Parathyroid adenoma (tissue), 2 donors: ENCODE data around the gene FAM43A.
A peak's percentile ranks its signal among the peaks of the same experiment; 100 is the strongest.

ENCODE experiments used
- H2AFZ ChIP-seq: fragments of 300-600 bp; sonication (generic); one replicate; pipeline ENCODE4 v1.7.0; 2017; ENCODE audit warnings: antibody characterized with exemption, mild to moderate bottlenecking
- H3K27ac ChIP-seq: fragments of 300-600 bp; sonication (generic); one replicate; pipeline ENCODE4 v1.7.0; 2017
- H3K27me3 ChIP-seq: fragments of 300-600 bp; sonication (generic); one replicate; pipeline ENCODE4 v1.7.0; 2017; ENCODE audit warnings: low read length; ENCODE audit not compliant: control insufficient read depth, insufficient read depth
- H3K36me3 ChIP-seq: fragments of 300-600 bp; sonication (generic); one replicate; pipeline ENCODE4 v1.7.0; 2017; ENCODE audit warnings: low read length; ENCODE audit not compliant: control insufficient read depth, insufficient read depth
- H3K4me1 ChIP-seq: fragments of 300-600 bp; sonication (generic); one replicate; pipeline ENCODE4 v1.7.0; 2017; ENCODE audit warnings: control low read depth
- H3K4me2 ChIP-seq: fragments of 300-600 bp; sonication (generic); one replicate; pipeline ENCODE4 v1.7.0; 2017; ENCODE audit warnings: low read length
- H3K4me3 ChIP-seq: fragments of 300-600 bp; sonication (generic); one replicate; pipeline ENCODE4 v1.7.0; 2017; ENCODE audit warnings: low read depth, low read length
- H3K79me2 ChIP-seq: fragments of 300-600 bp; sonication (generic); one replicate; pipeline ENCODE4 v1.7.0; 2017; ENCODE audit warnings: control low read depth
- H3K9ac ChIP-seq: fragments of 300-600 bp; sonication (generic); one replicate; pipeline ENCODE4 v1.7.0; 2017; ENCODE audit warnings: mild to moderate bottlenecking
- H3K9me3 ChIP-seq: fragments of 300-600 bp; sonication (generic); one replicate; pipeline ENCODE4 v1.7.0; 2017; ENCODE audit warnings: low read length; ENCODE audit not compliant: control insufficient read depth
- TF ChIP-seq, protein P1 (sequence below): fragments of 300-600 bp; sonication (generic); IDR thresholded peaks from one replicate; pipeline ENCODE4 v1.7.0; 2017; ENCODE audit warnings: antibody characterized with exemption, mild to moderate bottlenecking
- donor health status: primary hyperparathyroidism.

FAM43A gene

DNA sequence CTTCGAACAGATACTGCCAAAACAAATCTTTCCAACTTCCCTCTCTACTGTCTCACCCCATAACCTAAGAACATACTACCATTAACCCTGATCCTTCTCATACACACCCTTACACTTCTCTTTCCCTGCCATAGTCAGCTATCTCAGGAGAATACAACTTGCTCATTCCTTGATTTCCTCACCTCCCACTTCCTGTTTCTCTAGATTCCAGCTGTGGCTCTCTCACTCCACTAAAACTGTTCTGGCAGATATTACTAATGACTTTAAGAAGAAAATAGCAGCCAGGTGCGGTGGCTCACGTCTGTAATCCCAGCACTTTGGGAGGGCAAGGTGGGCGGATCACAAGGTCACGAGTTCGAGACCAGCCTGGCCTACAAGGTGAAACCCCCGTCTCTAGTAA, 18.3 kb upstream of the FAM43A start:
- Histone ChIP-seq H3K4me2 (no peak overlapping the region), H3K79me2 (peaks cover 16% of the 10 kb centered on the region), H3K9ac (no peak overlapping the region), H3K27ac (no peak overlapping the region), H3K9me3 (no peaks in the 10 kb centered on the region), H3K4me1 (peaks cover 9% of the 10 kb centered on the region), H2AFZ (no peak overlapping the region), H3K36me3 (no peaks in the 10 kb centered on the region), H3K27me3 (no peaks in the 10 kb centered on the region), H3K4me3 (no peak overlapping the region)
- TF ChIP-seq, protein P1, sequence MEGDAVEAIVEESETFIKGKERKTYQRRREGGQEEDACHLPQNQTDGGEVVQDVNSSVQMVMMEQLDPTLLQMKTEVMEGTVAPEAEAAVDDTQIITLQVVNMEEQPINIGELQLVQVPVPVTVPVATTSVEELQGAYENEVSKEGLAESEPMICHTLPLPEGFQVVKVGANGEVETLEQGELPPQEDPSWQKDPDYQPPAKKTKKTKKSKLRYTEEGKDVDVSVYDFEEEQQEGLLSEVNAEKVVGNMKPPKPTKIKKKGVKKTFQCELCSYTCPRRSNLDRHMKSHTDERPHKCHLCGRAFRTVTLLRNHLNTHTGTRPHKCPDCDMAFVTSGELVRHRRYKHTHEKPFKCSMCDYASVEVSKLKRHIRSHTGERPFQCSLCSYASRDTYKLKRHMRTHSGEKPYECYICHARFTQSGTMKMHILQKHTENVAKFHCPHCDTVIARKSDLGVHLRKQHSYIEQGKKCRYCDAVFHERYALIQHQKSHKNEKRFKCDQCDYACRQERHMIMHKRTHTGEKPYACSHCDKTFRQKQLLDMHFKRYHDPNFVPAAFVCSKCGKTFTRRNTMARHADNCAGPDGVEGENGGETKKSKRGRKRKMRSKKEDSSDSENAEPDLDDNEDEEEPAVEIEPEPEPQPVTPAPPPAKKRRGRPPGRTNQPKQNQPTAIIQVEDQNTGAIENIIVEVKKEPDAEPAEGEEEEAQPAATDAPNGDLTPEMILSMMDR, result no peak

DNA sequence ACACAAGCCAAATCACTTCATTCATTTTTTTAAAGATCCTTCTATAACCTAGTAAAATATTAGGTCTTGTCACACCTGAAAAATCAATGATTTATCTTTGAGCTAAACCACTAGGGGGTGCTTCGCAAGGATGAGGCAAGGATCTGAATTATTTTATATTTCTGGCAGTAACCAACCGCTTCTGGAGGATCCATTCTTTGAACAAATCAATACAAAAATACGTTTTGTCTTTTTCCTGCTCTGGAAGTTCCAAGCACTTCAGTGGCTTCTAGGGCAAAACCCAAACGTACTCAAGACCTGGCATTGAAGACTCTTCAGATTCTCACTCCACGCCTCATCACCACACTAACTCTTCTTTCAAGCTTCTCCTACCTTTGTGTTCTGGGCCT, 14.2 kb upstream of the FAM43A start:
- no peak overlapping the region for H3K9ac ChIP-seq
- peak overlapping the region; percentile 83 for H3K27ac ChIP-seq
- H3K9me3 ChIP-seq, result no peaks in the 10 kb centered on the region
- H3K4me2 ChIP-seq, result peak overlapping the region; percentile 91
- H3K36me3 ChIP-seq, result no peaks in the 10 kb centered on the region
- TF ChIP-seq, protein P1, result peak; percentile 48
- peaks cover 16% of the 10 kb centered on the region for H3K79me2 ChIP-seq
- peak overlapping the region; percentile 91 for H3K4me3 ChIP-seq
- H3K27me3 ChIP-seq, result no peaks in the 10 kb centered on the region
- H2AFZ ChIP-seq, result peak overlapping the region; percentile 93
- H3K4me1 ChIP-seq, result peaks cover 9% of the 10 kb centered on the region

DNA sequence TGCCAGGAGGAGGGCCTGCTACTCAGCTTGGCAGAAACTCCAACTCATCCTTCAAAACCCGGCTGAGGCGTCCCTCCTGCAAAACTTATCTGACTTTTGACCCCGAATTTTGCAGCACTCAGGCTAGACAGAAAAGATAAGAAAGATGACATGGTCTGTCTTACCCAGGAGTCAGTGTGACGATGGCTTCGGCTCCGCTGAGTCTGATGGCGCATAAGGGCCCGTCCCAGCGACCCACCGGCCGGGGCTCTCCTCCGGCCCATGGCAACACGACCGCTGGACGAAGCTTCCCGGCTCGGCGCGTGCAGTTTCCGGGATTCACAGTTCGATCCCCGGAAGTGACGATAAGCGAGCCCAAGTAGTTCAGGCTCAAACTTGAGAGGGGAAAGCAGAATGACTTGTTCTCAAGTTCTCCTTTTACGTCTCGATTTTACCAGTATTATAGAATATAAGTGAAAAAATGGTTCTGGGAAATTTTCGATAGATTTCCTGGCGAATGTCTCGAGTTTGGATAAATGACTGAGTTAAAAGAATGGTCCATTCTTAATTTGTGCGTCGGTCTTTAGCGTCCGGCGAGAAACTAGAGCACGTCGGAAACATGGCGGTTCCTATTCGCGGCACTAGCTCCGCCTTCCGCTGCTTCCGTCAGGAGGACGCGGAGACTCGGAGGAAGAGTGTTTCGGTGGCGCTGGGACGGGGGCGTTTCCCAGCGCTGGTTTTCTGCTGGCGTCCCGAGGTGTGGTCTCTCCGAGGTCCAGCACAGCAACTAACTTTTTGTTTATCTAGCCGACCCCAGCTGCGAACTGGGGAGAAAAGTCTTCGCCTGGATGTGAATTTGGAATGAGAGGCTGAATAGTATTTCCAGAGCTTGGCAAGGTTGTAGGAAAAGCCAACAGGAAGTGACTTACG, 13.5 kb upstream of the FAM43A start, which contains the start of gene LSG1:
TSS of gene LSG1 (minus strand) at position 292 of the 909 bp plus-strand sequence. CDS start at position 263, 29 bp downstream.
- peaks cover 9% of the 10 kb centered on the region for H3K4me1 ChIP-seq
- H3K79me2 ChIP-seq, result peaks cover 16% of the 10 kb centered on the region
- peak within 1 kb of the TSS; percentile 25 for H3K9ac ChIP-seq
- H3K4me2 ChIP-seq, result peak within 1 kb of the TSS; percentile 91
- peak within 1 kb of the TSS; percentile 93 for H2AFZ ChIP-seq
- peak within 1 kb of the TSS; percentile 83 for H3K27ac ChIP-seq
- H3K27me3 ChIP-seq, result no peaks in the 10 kb centered on the region
- peak within 1 kb of the TSS; percentile 91 for H3K4me3 ChIP-seq
- no peaks in the 10 kb centered on the region for H3K9me3 ChIP-seq
- H3K36me3 ChIP-seq, result no peaks in the 10 kb centered on the region
- TF ChIP-seq, protein P1, result no peak

DNA sequence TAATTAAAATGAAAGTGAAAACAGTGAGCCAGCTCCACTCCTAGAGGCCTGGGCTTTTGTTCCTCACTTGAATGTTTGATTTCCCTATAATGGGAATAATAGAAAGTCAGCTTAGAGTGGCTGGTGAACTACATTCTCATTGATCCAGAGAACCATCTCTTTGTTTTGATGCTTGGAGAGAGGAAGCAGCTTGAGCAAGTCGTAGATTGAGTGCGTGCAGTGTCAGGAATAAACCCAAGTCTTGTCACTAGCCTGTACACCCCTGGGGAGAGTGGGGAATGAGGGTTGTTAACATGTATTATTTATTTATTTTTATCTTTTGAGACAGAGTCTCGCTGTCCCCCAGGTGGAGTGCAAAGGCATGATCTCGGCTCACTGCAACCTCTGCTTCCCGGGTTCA, 12.8 kb upstream of the FAM43A start:
- Histone ChIP-seq H3K27ac (peak overlapping the region; percentile 83), H3K4me1 (peaks cover 9% of the 10 kb centered on the region), H3K4me3 (peak overlapping the region; percentile 91), H2AFZ (peak overlapping the region; percentile 93), H3K27me3 (no peaks in the 10 kb centered on the region), H3K79me2 (peaks cover 16% of the 10 kb centered on the region), H3K4me2 (peak overlapping the region; percentile 91), H3K9me3 (no peaks in the 10 kb centered on the region), H3K36me3 (no peaks in the 10 kb centered on the region), H3K9ac (peak overlapping the region; percentile 25)
- TF ChIP-seq, protein P1, result no peak
